ENCODE data around the gene TAS2R8.
"Not testable (repeated sequence)": the region's sequence is repeated elsewhere in the genome, so short reads cannot be mapped to it uniquely, and the experiment has no call there.

The TAS2R8 gene

GRCh38 chr12:10807186-10807585 lies at the start of gene TAS2R8:
TSS of gene TAS2R8 (minus strand) at chr12:10807286. CDS start at chr12:10806980, 306 bp downstream.
- no peak for DNase-seq

GRCh38 chr12:10855807-10856206 lies 48.7 kb upstream of the TAS2R8 start:
- DNase-seq = no peak

- DNase-seq = no peak
Observed at GRCh38 chr12:10853776-10854175, 46.7 kb upstream of the TAS2R8 start.

- no peak for DNase-seq
Observed at GRCh38 chr12:10851243-10851858, 44.3 kb upstream of the TAS2R8 start.

- DNase-seq = no peak
Observed at GRCh38 chr12:10849425-10849878, 42.4 kb upstream of the TAS2R8 start, which contains the start of gene PRR4. TSS of gene PRR4 (minus strand) at chr12:10849475. CDS start at chr12:10849437, 38 bp downstream.

GRCh38 chr12:10847744-10848143 lies 40.7 kb upstream of the TAS2R8 start:
- no peak for DNase-seq

GRCh38 chr12:10842862-10843261 lies 35.8 kb upstream of the TAS2R8 start:
- DNase-seq = no peak

GRCh38 chr12:10838461-10838860 lies 31.4 kb upstream of the TAS2R8 start:
- DNase-seq = no peak

GRCh38 chr12:10829994-10830393 lies 22.9 kb upstream of the TAS2R8 start:
- no peak for DNase-seq

- DNase-seq = no peak
Observed at GRCh38 chr12:10826258-10826657, 19.2 kb upstream of the TAS2R8 start, which contains the start of gene TAS2R10. TSS of gene TAS2R10 (minus strand) at chr12:10826358. CDS start at chr12:10826269, 89 bp downstream.

GRCh38 chr12:10824957-10825356 lies 17.9 kb upstream of the TAS2R8 start:
- no peak for DNase-seq

- DNase-seq = no peak
Observed at GRCh38 chr12:10811883-10812536, 4.9 kb upstream of the TAS2R8 start.

GRCh38 chr12:10810068-10810467 lies 3.0 kb upstream of the TAS2R8 start, which contains the start of gene TAS2R9:
TSS of gene TAS2R9 (minus strand) at chr12:10810168. CDS start at chr12:10810075, 93 bp downstream.
- no peak for DNase-seq

GRCh38 chr12:10802587-10802986 lies 4.5 kb downstream of the TAS2R8 start, which contains the start of gene TAS2R7:
TSS of gene TAS2R7 (minus strand) at chr12:10802627. CDS start at chr12:10802570, 57 bp downstream.
- no peak for DNase-seq

- no peak for DNase-seq
Observed at GRCh38 chr12:10801741-10802140, 5.3 kb downstream of the TAS2R8 start.

- no peak for DNase-seq
Observed at GRCh38 chr12:10794222-10794621, 12.9 kb downstream of the TAS2R8 start.

- not testable (repeated sequence) for DNase-seq
Observed at GRCh38 chr12:10791769-10792168, 15.3 kb downstream of the TAS2R8 start.

- DNase-seq = no peak
Observed at GRCh38 chr12:10783252-10783651, 23.8 kb downstream of the TAS2R8 start.

GRCh38 chr12:10779103-10779502 lies 28.0 kb downstream of the TAS2R8 start:
- no peak for DNase-seq

GRCh38 chr12:10771132-10771733 lies 35.9 kb downstream of the TAS2R8 start:
- DNase-seq = no peak

GRCh38 chr12:10759657-10760056 lies 47.4 kb downstream of the TAS2R8 start:
- no peak for DNase-seq

- no peak for DNase-seq
Observed at GRCh38 chr12:10756194-10756593, 50.9 kb downstream of the TAS2R8 start.

All from NCI-H1436 (cell line).